ENCODE measurements around the gene STAB1. TPM values are rescaled to one million over a fixed set of nuclear protein-coding genes. Genes with fewer than 3 reads are reported as not detected.
A peak's percentile ranks its signal among the peaks of the same experiment; 100 is the strongest.

Gene STAB1
- total RNA-seq, 1 donor from 2014 or later = 866 TPM

DNA sequence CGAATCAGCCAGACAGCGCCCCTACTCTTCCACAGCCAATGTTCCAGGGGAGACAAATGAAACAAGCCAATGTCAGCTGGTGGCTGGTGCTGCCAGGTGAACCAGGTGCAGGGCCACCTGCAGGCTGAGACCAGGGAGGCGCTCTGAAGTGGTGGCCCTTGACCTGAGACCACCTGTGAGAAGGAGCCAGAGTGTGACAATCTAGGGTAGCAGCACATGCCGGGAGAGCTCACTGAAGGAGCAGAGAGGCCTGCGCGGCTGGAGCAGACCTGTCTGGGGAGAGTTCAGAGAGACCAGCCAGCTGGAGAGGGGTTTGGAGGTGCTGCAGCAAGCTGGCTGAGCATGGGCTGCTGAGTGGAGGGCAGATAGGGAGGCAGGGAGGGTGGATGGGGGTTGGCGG is 693 bp upstream of the STAB1 start:
- TF ChIP-seq, protein P1, sequence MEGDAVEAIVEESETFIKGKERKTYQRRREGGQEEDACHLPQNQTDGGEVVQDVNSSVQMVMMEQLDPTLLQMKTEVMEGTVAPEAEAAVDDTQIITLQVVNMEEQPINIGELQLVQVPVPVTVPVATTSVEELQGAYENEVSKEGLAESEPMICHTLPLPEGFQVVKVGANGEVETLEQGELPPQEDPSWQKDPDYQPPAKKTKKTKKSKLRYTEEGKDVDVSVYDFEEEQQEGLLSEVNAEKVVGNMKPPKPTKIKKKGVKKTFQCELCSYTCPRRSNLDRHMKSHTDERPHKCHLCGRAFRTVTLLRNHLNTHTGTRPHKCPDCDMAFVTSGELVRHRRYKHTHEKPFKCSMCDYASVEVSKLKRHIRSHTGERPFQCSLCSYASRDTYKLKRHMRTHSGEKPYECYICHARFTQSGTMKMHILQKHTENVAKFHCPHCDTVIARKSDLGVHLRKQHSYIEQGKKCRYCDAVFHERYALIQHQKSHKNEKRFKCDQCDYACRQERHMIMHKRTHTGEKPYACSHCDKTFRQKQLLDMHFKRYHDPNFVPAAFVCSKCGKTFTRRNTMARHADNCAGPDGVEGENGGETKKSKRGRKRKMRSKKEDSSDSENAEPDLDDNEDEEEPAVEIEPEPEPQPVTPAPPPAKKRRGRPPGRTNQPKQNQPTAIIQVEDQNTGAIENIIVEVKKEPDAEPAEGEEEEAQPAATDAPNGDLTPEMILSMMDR (IDR thresholded peaks at IDR 0.05; ENCODE audit: unreplicated experiment) = no peak
- H3K4me1 Mint-ChIP-seq (ENCODE audit: unreplicated experiment) = peaks cover 79% of the 10 kb centered on the region
- H3K27me3 Mint-ChIP-seq (ENCODE audit: unreplicated experiment) = peaks cover 11% of the 10 kb centered on the region
- no peaks in the 10 kb centered on the region for H3K9me3 Mint-ChIP-seq (ENCODE audit: unreplicated experiment)
- no peak for DNase-seq (ENCODE audit: low spot score)
- H3K4me3 Mint-ChIP-seq (ENCODE audit: unreplicated experiment) = peak overlapping the region; percentile 88
- H3K36me3 Mint-ChIP-seq (ENCODE audit: low read depth, unreplicated experiment) = peaks cover 28% of the 10 kb centered on the region
- peak overlapping the region; percentile 92 for H3K27ac Mint-ChIP-seq (ENCODE audit: unreplicated experiment)

DNA sequence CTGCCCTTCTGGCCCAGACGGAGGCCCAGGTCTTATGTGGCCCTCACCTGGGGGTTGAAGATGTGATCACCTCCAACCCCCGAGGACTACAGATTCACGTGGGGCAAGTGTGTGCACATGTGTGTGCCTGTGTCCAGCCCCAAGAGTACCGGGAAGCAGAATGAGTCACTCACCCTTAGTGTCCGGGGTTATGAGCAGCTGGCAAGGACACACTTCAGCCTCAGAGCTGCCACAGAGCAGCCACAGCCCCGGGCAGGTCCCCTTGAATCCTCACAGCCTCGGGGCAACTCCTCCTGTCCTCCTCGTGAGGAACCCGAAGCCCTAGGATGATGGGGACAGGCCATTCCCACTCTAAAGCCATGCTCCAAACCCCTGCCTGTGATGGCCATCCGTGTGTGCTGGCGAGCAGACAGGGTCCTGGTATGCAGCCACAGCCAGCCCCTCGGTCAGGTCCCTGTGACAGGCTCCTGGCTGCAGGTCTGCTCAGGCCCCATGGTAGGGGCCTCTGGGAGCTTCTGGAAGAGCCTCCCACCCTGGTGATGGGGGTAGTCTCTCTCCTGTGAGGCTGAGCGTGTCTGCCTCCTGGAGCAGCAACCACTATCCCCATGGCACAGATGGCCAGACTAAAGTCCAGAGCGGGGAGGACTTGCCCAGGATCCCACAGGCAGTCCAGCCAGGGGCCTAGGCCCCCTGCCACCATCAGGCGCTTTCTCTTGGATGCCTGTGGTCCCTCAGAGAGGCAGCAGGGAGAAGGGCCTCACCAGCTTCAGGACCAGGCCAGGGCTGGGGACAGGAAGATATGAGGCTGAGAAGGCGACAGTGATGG is 852 bp downstream of the STAB1 start:
- Mint-ChIP-seq H3K9me3 (ENCODE audit: unreplicated experiment) (no peaks in the 10 kb centered on the region), H3K27ac (ENCODE audit: unreplicated experiment) (peak overlapping the region; percentile 75), H3K4me1 (ENCODE audit: unreplicated experiment) (peaks cover 76% of the 10 kb centered on the region), H3K36me3 (ENCODE audit: low read depth, unreplicated experiment) (peaks cover 32% of the 10 kb centered on the region), H3K27me3 (ENCODE audit: unreplicated experiment) (peaks cover 10% of the 10 kb centered on the region), H3K4me3 (ENCODE audit: unreplicated experiment) (peak overlapping the region; percentile 86)
- TF ChIP-seq, protein P1 (IDR thresholded peaks at IDR 0.05; ENCODE audit: unreplicated experiment) = no peak
- DNase-seq (ENCODE audit: low spot score) = no peak

DNA sequence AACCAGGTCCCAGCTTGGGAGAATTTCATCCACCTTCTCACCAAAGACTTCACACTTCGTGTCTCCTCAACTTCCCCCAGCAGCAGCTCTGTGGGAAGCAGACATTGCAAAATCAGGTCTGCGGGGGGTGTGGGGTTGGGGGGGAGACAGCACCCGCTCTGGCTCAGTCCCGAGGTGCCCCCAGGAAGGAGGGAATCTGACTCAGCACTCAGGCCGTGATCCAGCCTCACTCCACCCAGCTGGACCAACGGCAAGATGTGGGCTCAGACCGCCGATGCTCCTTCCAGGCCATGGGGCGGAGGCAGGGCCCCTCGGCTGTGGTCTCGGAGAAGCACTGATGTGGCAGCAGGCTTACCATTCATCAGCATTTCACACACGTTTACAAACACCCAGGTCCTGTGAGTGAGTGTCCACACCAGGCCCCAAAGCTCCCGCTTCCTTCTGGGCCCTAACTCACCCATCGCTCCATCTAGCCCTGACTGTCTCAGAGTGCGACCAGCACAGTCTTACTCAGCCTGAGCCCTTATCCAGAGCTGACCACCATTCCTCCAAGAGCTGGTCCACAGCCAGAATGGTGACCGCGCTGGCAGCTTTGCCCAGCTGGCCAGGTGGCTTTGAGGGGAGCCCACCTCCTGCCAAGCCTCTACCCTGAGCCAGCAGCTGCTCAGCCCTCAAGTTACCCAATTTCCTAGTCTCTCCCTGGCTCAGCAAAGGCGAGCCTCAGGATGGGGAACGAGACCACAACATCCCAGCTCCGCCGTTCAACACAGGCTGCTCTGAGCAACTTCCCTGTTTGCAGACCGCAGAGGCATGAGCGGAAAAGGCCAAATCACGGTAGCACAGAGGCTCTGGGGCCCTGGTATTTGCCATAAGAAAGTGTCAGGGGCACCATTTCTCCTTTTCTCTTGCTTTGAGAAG is 3.3 kb downstream of the STAB1 start:
- H3K27me3 Mint-ChIP-seq (ENCODE audit: unreplicated experiment) = peaks cover 4% of the 10 kb centered on the region
- TF ChIP-seq, protein P1 (IDR thresholded peaks at IDR 0.05; ENCODE audit: unreplicated experiment) = no peak
- no peak for DNase-seq (ENCODE audit: low spot score)
- no peaks in the 10 kb centered on the region for H3K9me3 Mint-ChIP-seq (ENCODE audit: unreplicated experiment)
- H3K4me3 Mint-ChIP-seq (ENCODE audit: unreplicated experiment) = peak overlapping the region; percentile 51
- H3K36me3 Mint-ChIP-seq (ENCODE audit: low read depth, unreplicated experiment) = peaks cover 19% of the 10 kb centered on the region
- H3K27ac Mint-ChIP-seq (ENCODE audit: unreplicated experiment) = no peak overlapping the region
- peaks cover 54% of the 10 kb centered on the region for H3K4me1 Mint-ChIP-seq (ENCODE audit: unreplicated experiment)

DNA sequence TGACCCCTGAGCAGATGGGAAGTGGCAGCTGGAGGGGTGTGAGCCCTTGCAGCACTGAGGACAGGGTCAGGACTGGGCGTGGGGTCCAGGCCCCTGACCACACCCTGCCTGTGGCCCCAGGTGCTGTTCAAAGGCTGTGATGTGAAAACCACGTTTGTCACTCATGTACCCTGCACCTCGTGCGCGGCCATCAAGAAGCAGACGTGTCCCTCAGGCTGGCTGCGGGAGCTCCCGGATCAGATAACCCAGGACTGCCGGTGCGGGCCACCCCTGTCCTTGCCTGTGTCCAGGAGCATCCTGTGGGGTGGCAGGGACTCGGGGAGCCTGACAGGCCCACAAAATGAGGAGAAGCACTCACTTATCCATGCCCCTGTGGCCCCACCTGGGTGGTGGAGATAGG is 5.9 kb downstream of the STAB1 start:
- Mint-ChIP-seq H3K36me3 (ENCODE audit: low read depth, unreplicated experiment) (peaks cover 32% of the 10 kb centered on the region), H3K4me1 (ENCODE audit: unreplicated experiment) (peaks cover 38% of the 10 kb centered on the region), H3K27ac (ENCODE audit: unreplicated experiment) (no peak overlapping the region), H3K4me3 (ENCODE audit: unreplicated experiment) (no peak overlapping the region), H3K9me3 (ENCODE audit: unreplicated experiment) (no peaks in the 10 kb centered on the region), H3K27me3 (ENCODE audit: unreplicated experiment) (peaks cover 4% of the 10 kb centered on the region)
- TF ChIP-seq, protein P1 (IDR thresholded peaks at IDR 0.05; ENCODE audit: unreplicated experiment) = no peak
- no peak for DNase-seq (ENCODE audit: low spot score)
